H1 (cell line): Measurements from ENCODE around the gene ANKS1B. TPM values are rescaled to one million over a fixed set of nuclear protein-coding genes. Genes with fewer than 3 reads are reported as not detected.
A peak's percentile ranks its signal among the peaks of the same experiment; 100 is the strongest.

Source experiments
- CTCF ChIA-PET: fragments of 300-600 bp; sonication (Branson Sonifier 250); formaldehyde crosslinking; loops from one replicate; lab custom pipeline; 2021; ENCODE audit not compliant: partially characterized antibody; lab: Charles Lee
- POLR2A ChIA-PET: fragments of 300-600 bp; sonication (Branson Sonifier 250); formaldehyde crosslinking; loops from one replicate; lab custom pipeline; 2021; ENCODE audit warnings: inconsistent platforms; ENCODE audit not compliant: partially characterized antibody; lab: Charles Lee
- DNase-seq, 2 experiments: peaks; one replicate each; pipeline versions ENCODE4 v3.0.0 to v3.0.0-alpha.2; 2010 to 2022; ENCODE audit warnings: low spot score in 2 of 2, low read depth in 1 of 2, mixed read lengths in 1 of 2
- FAIRE-seq: peaks from 2 replicates; lab custom pipeline; 2011; peaks lifted over from hg19 to GRCh38; lab: Jason Lieb, UNC
- H2AFZ ChIP-seq: 2 replicates; pipeline ENCODE4 v1.8.1; 2012; ENCODE audit warnings: low read length, inconsistent platforms
- H2AK5ac ChIP-seq: 2 replicates; pipeline ENCODE4 v1.6.1; 2013; ENCODE audit warnings: low read depth, low read length
- H2BK120ac ChIP-seq: replicated peaks from 2 replicates; pipeline ENCODE3; 2013; ENCODE audit warnings: low read depth, low read length, inconsistent platforms
- H2BK12ac ChIP-seq: 2 replicates; pipeline ENCODE4 v1.6.1; 2013; ENCODE audit warnings: low read depth, low read length
- H2BK15ac ChIP-seq: 2 replicates; pipeline ENCODE4 v1.6.1; 2013; ENCODE audit warnings: low read length
- H2BK20ac ChIP-seq: 2 replicates; pipeline ENCODE4 v1.6.1; 2013; ENCODE audit warnings: low read length
- H2BK5ac ChIP-seq: 2 replicates; pipeline ENCODE4 v1.6.1; 2013; ENCODE audit warnings: low read depth, low read length
- H3K14ac ChIP-seq: 2 replicates; pipeline ENCODE4 v1.6.1; 2013; ENCODE audit warnings: inconsistent platforms; ENCODE audit not compliant: insufficient read length
- H3K18ac ChIP-seq: 2 replicates; pipeline ENCODE4 v1.6.1; 2013; ENCODE audit warnings: low read length; ENCODE audit errors: extremely low read depth
- H3K23ac ChIP-seq: 2 replicates; pipeline ENCODE4 v1.6.1; 2013; ENCODE audit warnings: inconsistent platforms; ENCODE audit not compliant: insufficient read length
- H3K23me2 ChIP-seq: 2 replicates; pipeline ENCODE4 v1.6.1; 2013; ENCODE audit warnings: low read depth, low read length
- H3K27ac ChIP-seq: 2 replicates; pipeline ENCODE4 v1.6.1; 2011; ENCODE audit warnings: low read depth, low read length, inconsistent platforms
- H3K27me3 ChIP-seq, 4 experiments: replicated peaks in 1 of 4; 1 replicate in 1 of 4; 2 replicates in 3 of 4; pipeline versions ENCODE4 v1.6.1 to v1.8.1; 2011 to 2013; ENCODE audit warnings: low read length in 3 of 4, mild to moderate bottlenecking in 3 of 4, inconsistent platforms in 2 of 4, mixed read lengths in 2 of 4, moderate library complexity in 1 of 4; ENCODE audit not compliant: control insufficient read depth in 3 of 4, insufficient read depth in 3 of 4; ENCODE audit errors: extremely low read depth in 1 of 4
- H3K36me3 ChIP-seq, 4 experiments: 2 replicates each; pipeline versions ENCODE4 v1.6.1 to v1.8.1; 2011 to 2013; ENCODE audit warnings: mild to moderate bottlenecking in 4 of 4, low read length in 3 of 4, moderate library complexity in 2 of 4, control low read depth in 1 of 4, inconsistent platforms in 1 of 4; ENCODE audit not compliant: insufficient read depth in 4 of 4, control insufficient read depth in 2 of 4
- H3K4ac ChIP-seq: replicated peaks from 2 replicates; pipeline ENCODE3; 2013; ENCODE audit warnings: low read length, low read depth, mixed read lengths, inconsistent platforms; ENCODE audit not compliant: insufficient read length
- H3K4me1 ChIP-seq, 4 experiments: replicated peaks in 1 of 4; 1 replicate in 1 of 4; 2 replicates in 3 of 4; pipeline versions ENCODE4 v1.6.1 to v1.8.1; 2011 to 2013; ENCODE audit warnings: low read length in 3 of 4, inconsistent platforms in 2 of 4, mixed read lengths in 1 of 4; ENCODE audit not compliant: insufficient read depth in 4 of 4, control insufficient read depth in 3 of 4
- H3K4me2 ChIP-seq, 2 experiments: 2 replicates each; pipeline versions ENCODE4 v1.6.1 to v1.8.1; 2011 to 2013; ENCODE audit warnings: low read depth in 2 of 2, low read length in 2 of 2, control low read depth in 1 of 2, inconsistent platforms in 1 of 2, mild to moderate bottlenecking in 1 of 2; ENCODE audit not compliant: insufficient read depth in 1 of 2
- H3K4me3 ChIP-seq, 4 experiments: fragments of 200-600, 300-600 bp in 1 of 4; sonication (generic), shearing (Covaris generic), sonication (Bioruptor Twin) in 1 of 4; 2 replicates each; pipeline versions ENCODE4 v1.5.1 to v1.8.1; 2011 to 2016; ENCODE audit warnings: low read length in 4 of 4, low read depth in 3 of 4, control low read depth in 2 of 4, inconsistent platforms in 2 of 4, mild to moderate bottlenecking in 2 of 4, mixed read lengths in 1 of 4, moderate library complexity in 1 of 4; ENCODE audit not compliant: insufficient read depth in 2 of 4; ENCODE audit errors: extremely low read depth in 1 of 4
- H3K56ac ChIP-seq: replicated peaks from 2 replicates; pipeline ENCODE3; 2013; ENCODE audit warnings: low read depth, mild to moderate bottlenecking, mixed read lengths, low read length, inconsistent platforms; ENCODE audit not compliant: insufficient read length
- H3K79me1 ChIP-seq: 2 replicates; pipeline ENCODE4 v1.6.1; 2013; ENCODE audit warnings: low read depth, low read length, control low read depth
- H3K79me2 ChIP-seq, 2 experiments: 2 replicates each; pipeline versions ENCODE4 v1.6.1 to v1.8.1; 2012 to 2013; ENCODE audit warnings: low read length in 2 of 2, mild to moderate bottlenecking in 2 of 2, inconsistent platforms in 1 of 2; ENCODE audit not compliant: insufficient read depth in 2 of 2, control insufficient read depth in 1 of 2
- H3K9ac ChIP-seq, 4 experiments: replicated peaks in 1 of 4; 1 replicate in 1 of 4; 2 replicates in 3 of 4; pipeline versions ENCODE4 v1.6.1 to v1.8.1; 2011 to 2013; ENCODE audit warnings: low read depth in 3 of 4, low read length in 3 of 4, control low read depth in 2 of 4, mild to moderate bottlenecking in 2 of 4, moderate library complexity in 2 of 4, inconsistent platforms in 1 of 4; ENCODE audit errors: extremely low read depth in 1 of 4
- H3K9me3 ChIP-seq, 2 experiments: 2 replicates each; pipeline versions ENCODE4 v1.6.1 to v1.8.1; 2012 to 2013; ENCODE audit warnings: mild to moderate bottlenecking in 2 of 2, moderate library complexity in 2 of 2, control low read depth in 1 of 2, inconsistent platforms in 1 of 2, low read depth in 1 of 2, low read length in 1 of 2, mixed read lengths in 1 of 2; ENCODE audit not compliant: insufficient read depth in 2 of 2
- H4K20me1 ChIP-seq, 2 experiments: replicated peaks in 1 of 2; 2 replicates each; pipeline versions ENCODE3 to v1.8.1; 2011 to 2013; ENCODE audit warnings: inconsistent platforms in 2 of 2, low read length in 2 of 2, mild to moderate bottlenecking in 1 of 2; ENCODE audit not compliant: insufficient read depth in 2 of 2, control insufficient read depth in 1 of 2
- H4K5ac ChIP-seq: 2 replicates; pipeline ENCODE4 v1.6.1; 2013; ENCODE audit warnings: low read length, low read depth, mixed read lengths, inconsistent platforms; ENCODE audit not compliant: insufficient read length
- H4K8ac ChIP-seq: 2 replicates; pipeline ENCODE4 v1.8.0; 2013; ENCODE audit warnings: mild to moderate bottlenecking, moderate library complexity, low read length, inconsistent platforms; ENCODE audit not compliant: insufficient read depth; ENCODE audit errors: extremely low read depth
- H4K91ac ChIP-seq: replicated peaks from 2 replicates; pipeline ENCODE3; 2013; ENCODE audit warnings: low read length, mixed read lengths, inconsistent platforms; ENCODE audit not compliant: insufficient read length
- EZH2 ChIP-seq: fragments of 200-600 bp; sonication (generic); IDR thresholded peaks from 2 replicates; pipeline ENCODE4 v1.7.1; 2012; ENCODE audit warnings: low read depth, mild to moderate bottlenecking, moderate library complexity, low read length, inconsistent platforms; ENCODE audit not compliant: severe bottlenecking
- JUND ChIP-seq: IDR thresholded peaks from 2 replicates; pipeline ENCODE4 v1.6.1; 2011; ENCODE audit warnings: mild to moderate bottlenecking, improper control_type of control experiment, low read length
- KDM5A ChIP-seq: fragments of 200-600 bp; IDR thresholded peaks from 2 replicates; pipeline ENCODE4 v1.7.1; 2012; ENCODE audit warnings: mild to moderate bottlenecking, low read length, inconsistent platforms, mixed read lengths
- MAFK ChIP-seq: IDR thresholded peaks from 2 replicates; pipeline ENCODE4 v1.6.1; 2012; ENCODE audit warnings: low read depth, mild to moderate bottlenecking, improper control_type of control experiment, low read length
- POU5F1 ChIP-seq: IDR thresholded peaks from 2 replicates; pipeline ENCODE4 v1.6.1; 2011; ENCODE audit warnings: low read depth, mild to moderate bottlenecking, low read length, moderate library complexity
- SIN3A ChIP-seq, 2 experiments: IDR thresholded peaks in 1 of 2; conservative IDR thresholded peaks in 1 of 2; 2 replicates each; pipeline ENCODE4 v1.6.1; 2011 to 2012; ENCODE audit warnings: low read length in 2 of 2, improper control_type of control experiment in 1 of 2, low read depth in 1 of 2, mild to moderate bottlenecking in 1 of 2
- TAF1 ChIP-seq: IDR thresholded peaks from 2 replicates; pipeline ENCODE4 v1.6.1; 2011; ENCODE audit warnings: mild to moderate bottlenecking, low read depth, low read length
- WGBS, 2 experiments: shearing (Covaris generic) in 1 of 2; methylation state at CpG; one replicate each; pipeline versions ENCODE4 v1.1.6 to v1.1.7; 2013 to 2015; ENCODE audit warnings: low lambda C conversion rate in 2 of 2, mixed read lengths in 2 of 2, inconsistent platforms in 1 of 2, low coverage in 1 of 2, missing lambda C conversion rate in 1 of 2; ENCODE audit not compliant: insufficient replicate concordance in 2 of 2, insufficient coverage in 1 of 2, insufficient read length in 1 of 2; ENCODE audit errors: extremely low coverage in 1 of 2, missing lambda C conversion rate in 1 of 2; 5-methylcytosine and 5-hydroxymethylcytosine counted together
- polyA plus RNA-seq, 7 experiments: library from polyadenylated mRNA; depleted of rRNA in 3 of 7; stranded (reverse) in 5 of 7; unstranded in 2 of 7; fragments of >200 nt in 5 of 7; fragments of 200-250 nt in 2 of 7; gene quantifications; 1 replicate in 5 of 7; 2 replicates in 1 of 7; 4 replicates in 1 of 7; pipeline versions ENCODE4 v1.2.1 to v1.2.3, GENCODE V29; 2011 to 2013; ENCODE audit warnings: missing spikeins in 2 of 7, mixed read lengths in 2 of 7
- total RNA-seq: library from RNA; stranded (reverse); fragmentation: NEBNext Ultra II Directional; extraction: Animal tissue kit (Norgen Biotek cat#: 25700); gene quantifications from 2 replicates; pipeline ENCODE4 v1.2.1, GENCODE V29; 2021

Gene ANKS1B
- total and polyA plus RNA-seq, 2 of the 8 experiments (the other 6 are each of a cell fraction or from before 2014, with no cell fraction given) = 2.7 to 6.1 TPM

DNA sequence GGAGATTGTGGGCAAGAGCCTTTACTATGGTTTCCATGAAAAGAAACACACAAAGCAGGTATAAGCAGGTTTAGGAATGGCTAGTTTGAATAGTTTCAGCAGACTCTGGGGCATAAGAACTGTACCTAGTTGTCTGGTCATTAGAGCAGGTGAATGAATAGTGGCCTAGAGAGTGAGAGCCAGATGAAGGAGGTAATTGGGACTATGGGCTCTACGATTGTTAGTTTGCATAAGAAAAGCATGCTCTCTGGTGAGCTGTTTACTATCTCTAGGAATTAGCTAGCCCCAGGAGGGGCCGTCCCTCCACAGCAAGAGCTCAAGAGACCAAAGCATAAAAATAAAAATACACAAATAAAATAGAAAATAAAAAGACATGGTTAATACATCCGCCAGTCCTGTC lies 734.6 kb downstream of the ANKS1B start:
- Histone ChIP-seq H2BK12ac (0 out of 2 replicates have a peak overlapping the region, but pooled peaks have one; percentile 82), H2BK15ac (no peak overlapping the region), H3K27ac (no peak overlapping the region), H3K4me3 (no peak overlapping the region), H2BK5ac (no peak overlapping the region), H2BK120ac (peak overlapping the region; percentile 35), H3K56ac (no peak overlapping the region), H3K23me2 (no peaks in the 10 kb centered on the region), H3K36me3 (no peaks in the 10 kb centered on the region), H3K14ac (no peak overlapping the region), H3K79me2 (no peaks in the 10 kb centered on the region), H3K9me3 (no peaks in the 10 kb centered on the region), H3K23ac (no peak overlapping the region), H2AK5ac (no peak overlapping the region; the same call in 1 of the 2 replicates), H3K4ac (no peak overlapping the region), H3K4me1 (peaks cover 1 to 10% (median 7%) of the 10 kb centered on the region in 4 experiments; a peak in 5 of 7 replicates), H2BK20ac (no peak overlapping the region), H3K9ac (no peak overlapping the region), H3K18ac (no peak overlapping the region), H4K5ac (no peak overlapping the region), H4K91ac (no peak overlapping the region), H3K4me2 (peak overlapping the region in 1 of 2 experiments; percentile 54; a peak in 3 of 4 replicates), H3K27me3 (no peaks in the 10 kb centered on the region), H3K79me1 (no peaks in the 10 kb centered on the region), H2AFZ (no peak overlapping the region), H4K20me1 (no peaks in the 10 kb centered on the region), H4K8ac (no peak overlapping the region)
- DNase-seq (no peak), FAIRE-seq (peak; percentile 7)
- ChIA-PET CTCF (interaction anchor here (1.1 to 3.2 kb wide), 2 partner anchors 12 to 22 kb away, joined by 3 to 15 read pairs; no protein-coding TSS in a partner anchor), POLR2A (interaction anchor here (1.1 to 2.2 kb wide), 3 partner anchors 9 to 15 kb away, joined by 3 to 5 read pairs (median 4); no protein-coding TSS in a partner anchor)
- no peak for TF ChIP-seq TAF1
- no peak for TF ChIP-seq EZH2
- TF ChIP-seq KDM5A = no peak
- no peak for TF ChIP-seq JUND
- TF ChIP-seq POU5F1 = no peak
- no peak for TF ChIP-seq SIN3A (conservative IDR thresholded peaks at IDR 0.05 in 1 of 2, IDR thresholded peaks at IDR 0.05 in 1 of 2; ENCODE audit: low read depth in 1 of 2, low read length in 2 of 2)
- TF ChIP-seq MAFK = no peak
- WGBS, 2 experiments = 33% methylated on average over 3 of the region's 3 CpGs; no CpG with 5 or more reads in 1 of the 2 experiments
